D721Med (cell line): ENCODE data around the gene SLC1A2.

Experiments
- DNase-seq: peaks from one replicate; pipeline ENCODE4 v3.0.0; 2011; ENCODE audit warnings: low spot score; ENCODE audit not compliant: insufficient read length
- FAIRE-seq: peaks from 2 replicates; lab custom pipeline; 2011; peaks lifted over from hg19 to GRCh38; lab: Jason Lieb, UNC
- TF ChIP-seq, protein P1 (sequence below): IDR thresholded peaks from 2 replicates; pipeline ENCODE4 v1.5.1; 2012; ENCODE audit warnings: mild to moderate bottlenecking, control low read depth; ENCODE audit not compliant: insufficient read depth; ENCODE audit errors: missing control alignments

The SLC1A2 gene

DNA sequence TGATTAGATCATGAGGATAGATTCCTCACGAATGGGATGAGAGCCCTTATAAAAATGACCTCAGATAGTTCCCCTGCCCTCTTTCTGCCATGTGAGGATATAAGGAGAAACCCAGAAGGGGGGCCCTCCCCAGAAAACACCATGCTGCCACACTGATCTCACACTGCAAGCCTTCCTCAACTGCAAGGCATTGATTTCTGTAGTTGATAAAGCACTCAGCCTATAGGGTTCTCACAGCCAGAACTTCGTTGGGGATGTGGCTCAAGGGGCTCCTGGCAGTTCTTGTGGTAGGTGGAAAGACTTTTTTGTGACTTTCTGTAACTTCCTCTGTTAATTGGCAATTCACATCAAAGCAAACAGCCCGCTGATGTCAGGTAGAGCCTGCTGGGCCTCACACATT lies 171.5 kb downstream of the SLC1A2 start:
- TF ChIP-seq, protein P1, sequence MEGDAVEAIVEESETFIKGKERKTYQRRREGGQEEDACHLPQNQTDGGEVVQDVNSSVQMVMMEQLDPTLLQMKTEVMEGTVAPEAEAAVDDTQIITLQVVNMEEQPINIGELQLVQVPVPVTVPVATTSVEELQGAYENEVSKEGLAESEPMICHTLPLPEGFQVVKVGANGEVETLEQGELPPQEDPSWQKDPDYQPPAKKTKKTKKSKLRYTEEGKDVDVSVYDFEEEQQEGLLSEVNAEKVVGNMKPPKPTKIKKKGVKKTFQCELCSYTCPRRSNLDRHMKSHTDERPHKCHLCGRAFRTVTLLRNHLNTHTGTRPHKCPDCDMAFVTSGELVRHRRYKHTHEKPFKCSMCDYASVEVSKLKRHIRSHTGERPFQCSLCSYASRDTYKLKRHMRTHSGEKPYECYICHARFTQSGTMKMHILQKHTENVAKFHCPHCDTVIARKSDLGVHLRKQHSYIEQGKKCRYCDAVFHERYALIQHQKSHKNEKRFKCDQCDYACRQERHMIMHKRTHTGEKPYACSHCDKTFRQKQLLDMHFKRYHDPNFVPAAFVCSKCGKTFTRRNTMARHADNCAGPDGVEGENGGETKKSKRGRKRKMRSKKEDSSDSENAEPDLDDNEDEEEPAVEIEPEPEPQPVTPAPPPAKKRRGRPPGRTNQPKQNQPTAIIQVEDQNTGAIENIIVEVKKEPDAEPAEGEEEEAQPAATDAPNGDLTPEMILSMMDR = no peak
- DNase-seq (no peak), FAIRE-seq (no peak)

DNA sequence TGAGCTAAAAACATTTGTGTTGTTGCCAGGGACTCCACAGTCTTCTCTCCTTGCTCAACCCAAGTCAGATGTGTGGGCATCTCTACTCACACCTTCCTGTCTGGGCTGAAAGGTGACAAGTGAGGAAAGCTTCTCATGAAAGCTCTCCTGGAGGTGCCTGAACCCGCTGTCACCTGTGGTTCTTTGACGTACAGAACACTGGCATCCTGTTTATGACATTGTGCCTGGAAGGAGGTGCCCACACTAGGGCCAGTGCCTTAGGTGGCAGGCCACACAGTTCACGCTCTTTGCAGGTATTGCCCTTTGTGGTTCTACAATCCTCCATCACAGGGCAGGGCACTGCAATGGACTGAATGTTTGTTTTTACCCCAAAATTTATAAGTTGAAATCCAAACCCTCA lies 171.9 kb downstream of the SLC1A2 start:
- DNase-seq = no peak
- TF ChIP-seq, protein P1 = no peak
- FAIRE-seq = no peak

- FAIRE-seq (no peak), DNase-seq (no peak)
- TF ChIP-seq, protein P1 = no peak
These were observed 172.6 kb downstream of the SLC1A2 start for GRCh38 chr11:35246745-35247144.

DNA sequence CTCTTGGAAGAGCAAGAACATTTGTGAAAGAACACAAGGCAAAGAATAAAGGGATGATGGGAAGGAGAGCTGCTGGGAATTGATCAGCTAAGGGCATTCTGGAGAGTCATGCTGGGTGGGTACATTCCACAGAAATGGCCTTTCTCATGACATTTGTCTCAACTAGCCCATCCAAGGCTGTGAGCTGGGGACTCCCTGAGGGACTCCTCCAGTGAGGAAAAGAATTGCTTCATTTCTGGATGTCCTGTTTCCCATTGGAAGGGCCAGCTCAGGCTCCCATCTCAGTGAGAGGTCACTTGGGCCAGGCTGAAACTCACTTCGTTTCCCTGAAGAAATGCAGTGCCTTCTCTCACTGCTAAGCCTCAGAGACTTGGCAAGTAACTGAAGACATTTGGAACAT lies 173.6 kb downstream of the SLC1A2 start:
- TF ChIP-seq, protein P1 = no peak
- FAIRE-seq (no peak), DNase-seq (no peak)

DNA sequence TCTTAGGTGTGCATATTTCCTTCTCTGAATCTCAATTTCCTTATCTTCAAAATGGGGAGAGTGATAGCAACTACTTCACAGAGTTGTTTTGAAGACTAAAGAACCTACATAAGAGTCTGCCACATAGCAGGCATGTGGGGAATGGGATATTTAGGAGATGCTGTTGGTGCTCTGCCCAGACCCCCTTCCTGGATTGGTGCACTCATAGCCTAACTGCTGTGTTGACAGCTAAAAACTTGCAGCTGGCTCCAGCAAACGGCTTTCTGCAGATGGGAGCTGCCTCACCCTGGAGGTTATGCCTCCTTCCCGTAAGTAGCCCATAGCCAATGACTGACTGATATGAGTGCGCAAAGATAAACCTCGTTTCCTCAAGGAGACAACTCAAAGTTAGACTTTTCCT lies 174.3 kb downstream of the SLC1A2 start:
- TF ChIP-seq, protein P1 = no peak
- FAIRE-seq (no peak), DNase-seq (no peak)

DNA sequence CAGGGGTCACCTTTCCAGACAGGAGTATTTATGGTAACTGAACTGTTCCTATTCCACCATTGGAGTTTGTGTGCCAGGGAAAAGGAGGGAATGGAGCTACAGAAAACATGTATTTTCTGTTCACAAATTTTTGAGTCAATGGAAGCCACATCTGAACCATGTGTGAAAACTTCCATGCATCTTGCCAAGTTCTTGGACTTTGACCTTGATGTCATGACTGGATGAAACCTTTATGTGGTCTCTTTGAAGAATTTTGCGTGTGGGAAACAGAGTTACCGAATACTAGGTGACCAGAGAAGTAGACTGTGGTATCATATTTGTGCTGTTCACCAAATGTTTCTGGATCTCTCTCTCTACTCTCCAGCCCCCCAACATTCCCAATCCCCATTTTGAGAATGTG lies 175.6 kb downstream of the SLC1A2 start:
- no peak for FAIRE-seq
- TF ChIP-seq, protein P1 = no peak
- no peak for DNase-seq

DNA sequence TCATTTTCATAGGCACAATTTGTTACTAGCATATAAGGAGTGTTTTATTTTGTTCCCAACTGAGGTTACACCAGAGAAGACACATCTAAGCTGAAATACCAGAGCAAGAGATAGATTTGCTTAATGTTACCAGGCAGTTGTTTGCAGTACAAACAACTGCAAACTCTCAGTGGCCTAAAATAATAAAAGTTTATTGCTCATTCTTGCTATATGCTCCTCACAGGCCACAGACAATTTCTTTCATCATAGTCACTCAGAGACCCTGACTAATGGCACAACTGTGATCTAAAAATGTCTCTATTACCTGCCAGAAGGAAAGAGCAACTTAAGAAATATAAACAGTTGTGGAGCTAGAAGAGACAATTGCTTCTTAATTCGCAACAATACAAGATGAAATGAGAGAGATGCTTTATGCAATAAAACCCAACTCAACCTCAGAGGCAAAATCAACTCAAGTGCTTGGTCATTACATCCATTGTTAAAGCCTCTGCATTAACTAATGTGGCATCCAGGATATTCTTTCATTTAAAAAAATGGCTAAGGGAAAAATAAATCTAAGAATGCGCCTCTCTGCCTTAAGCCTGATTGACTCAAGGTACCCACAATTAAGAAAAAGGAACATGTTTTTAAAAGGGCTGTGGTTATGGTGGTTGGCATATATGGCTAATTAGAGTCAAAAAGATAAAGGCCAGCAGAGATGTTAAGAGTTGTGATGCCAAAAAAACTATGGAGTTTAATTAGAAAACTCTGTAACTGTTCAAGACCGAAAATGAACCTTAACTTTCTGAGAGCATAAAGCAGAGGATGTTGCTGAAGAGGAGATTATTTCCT lies 176.7 kb downstream of the SLC1A2 start:
- TF ChIP-seq, protein P1 = no peak
- no peak for DNase-seq
- FAIRE-seq = no peak
